CD4-positive, alpha-beta T cell treated with Interleukin-15 for 1 hour (primary cell): ENCODE data around the gene TAOK1.
"Not testable (repeated sequence)": the region's sequence is repeated elsewhere in the genome, so short reads cannot be mapped to it uniquely, and the experiment has no call there.

Source experiments
- DNase-seq: peaks from one replicate; pipeline ENCODE4 v3.0.0-alpha.2; 2020

The TAOK1 gene

DNA sequence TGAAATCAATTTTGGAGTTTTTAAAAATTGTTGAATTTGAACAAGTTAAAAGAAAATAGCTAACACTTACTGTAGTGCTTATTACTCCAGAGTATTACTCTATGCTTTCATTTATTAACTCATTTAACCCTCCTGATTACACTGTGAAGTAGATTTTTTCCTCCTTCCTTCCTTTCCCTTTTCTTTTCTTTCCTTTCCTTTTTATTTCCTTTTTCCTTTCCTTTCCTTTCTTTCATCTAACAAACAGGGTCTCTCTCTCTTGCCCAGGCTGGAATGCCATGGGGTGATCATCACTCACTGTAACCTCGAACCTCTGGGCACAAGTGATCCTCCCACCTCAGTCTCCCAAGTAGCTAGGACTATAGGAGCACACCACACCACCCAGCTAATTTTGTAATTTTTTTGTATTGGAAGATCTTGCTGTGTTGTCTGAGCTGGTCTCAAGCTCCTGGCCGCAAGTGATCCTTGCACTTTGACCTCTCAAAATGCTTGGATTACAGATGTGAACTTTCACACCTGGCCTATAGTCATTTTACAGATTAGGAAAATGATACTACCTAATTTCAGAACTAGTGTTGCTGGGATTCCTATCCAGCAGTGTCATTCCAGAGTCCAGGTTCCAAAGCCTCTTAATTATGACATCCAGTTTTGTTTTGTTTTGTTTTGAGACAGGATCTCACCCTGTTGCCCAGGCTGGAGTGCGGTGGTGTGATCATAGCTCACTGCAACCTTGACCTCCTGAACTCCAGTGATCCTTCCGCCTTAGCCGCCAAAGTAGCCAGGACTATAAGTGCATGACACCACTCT, 59.9 kb downstream of the TAOK1 start:
- DNase-seq: no peak

DNA sequence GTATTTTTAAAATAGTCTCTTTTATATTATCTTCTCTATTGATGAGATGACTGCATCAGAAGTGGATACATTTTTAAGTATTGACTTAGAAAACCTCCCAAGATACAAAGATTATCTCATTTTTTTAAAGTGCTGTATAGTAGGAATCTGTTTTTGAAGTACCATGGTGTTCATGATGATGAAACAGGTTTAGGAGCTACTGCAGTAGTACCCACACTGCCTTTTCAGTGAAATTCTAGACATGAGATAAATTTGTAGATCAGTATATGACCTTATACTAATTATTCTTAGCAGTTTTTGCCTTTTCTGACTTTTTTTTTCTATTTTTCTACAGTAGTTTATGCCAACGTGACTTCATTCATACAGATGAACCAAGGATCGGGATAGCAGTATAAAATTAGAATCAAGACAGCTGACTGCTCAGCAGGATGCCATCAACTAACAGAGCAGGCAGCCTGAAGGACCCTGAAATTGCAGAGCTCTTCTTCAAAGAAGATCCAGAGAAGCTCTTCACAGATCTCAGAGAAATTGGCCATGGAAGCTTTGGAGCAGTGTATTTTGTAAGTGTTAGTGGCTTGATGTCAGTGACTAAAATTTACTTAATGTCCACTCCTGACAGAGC, 61.1 kb downstream of the TAOK1 start:
- DNase-seq: no peak

DNA sequence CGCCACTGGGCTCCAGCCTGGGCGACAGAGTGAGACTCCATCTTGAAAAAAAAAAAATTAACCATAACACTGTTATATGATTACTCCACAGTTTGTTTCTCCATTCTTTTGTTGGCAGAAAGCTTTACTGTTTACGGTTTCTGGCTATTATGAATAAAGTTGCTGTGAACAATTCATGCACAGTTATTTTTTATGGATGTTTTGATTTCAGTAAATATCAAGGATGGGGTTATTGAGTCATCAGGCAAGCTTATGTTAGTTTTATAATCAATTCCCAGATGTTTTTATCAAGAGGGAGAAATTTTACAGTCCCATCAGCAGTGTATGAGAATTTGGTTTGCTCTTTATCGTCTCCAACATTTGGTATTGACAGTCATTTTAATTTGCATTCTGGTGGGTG, 67.9 kb downstream of the TAOK1 start:
- DNase-seq: no peak

DNA sequence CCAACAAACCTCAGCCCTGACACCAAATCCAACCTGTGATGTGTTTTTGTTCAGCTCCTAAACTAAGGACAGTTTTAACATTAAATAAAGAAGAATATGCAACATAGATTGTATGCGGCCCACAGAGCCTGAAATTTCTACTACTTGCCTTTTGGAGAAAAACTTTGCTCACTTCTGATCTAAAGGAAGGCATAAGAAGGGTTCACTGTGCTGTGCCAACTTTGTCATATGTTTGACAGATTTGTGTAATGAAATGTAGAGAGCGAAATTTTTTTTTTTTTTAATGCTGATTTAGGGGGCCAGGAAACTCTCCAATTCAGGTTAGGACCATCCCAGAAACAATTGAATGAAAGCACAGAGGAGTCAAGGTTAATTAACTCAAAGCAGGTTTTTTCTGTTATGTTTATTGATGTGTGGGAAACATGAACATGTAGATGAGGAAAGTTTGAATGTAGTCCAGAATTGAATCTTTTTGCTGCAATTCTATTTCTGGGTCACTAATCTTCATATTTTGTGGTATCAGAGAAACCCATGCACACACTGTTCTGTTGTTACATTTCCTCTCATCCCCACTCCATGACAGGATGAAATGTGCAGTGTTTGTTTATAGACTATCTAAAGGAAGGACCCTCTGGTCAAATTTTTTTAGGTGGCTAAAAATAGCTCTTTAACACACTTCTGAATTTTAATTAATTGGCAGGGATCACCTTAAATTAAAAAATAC, 71.5 kb downstream of the TAOK1 start:
- no peak for DNase-seq

DNA sequence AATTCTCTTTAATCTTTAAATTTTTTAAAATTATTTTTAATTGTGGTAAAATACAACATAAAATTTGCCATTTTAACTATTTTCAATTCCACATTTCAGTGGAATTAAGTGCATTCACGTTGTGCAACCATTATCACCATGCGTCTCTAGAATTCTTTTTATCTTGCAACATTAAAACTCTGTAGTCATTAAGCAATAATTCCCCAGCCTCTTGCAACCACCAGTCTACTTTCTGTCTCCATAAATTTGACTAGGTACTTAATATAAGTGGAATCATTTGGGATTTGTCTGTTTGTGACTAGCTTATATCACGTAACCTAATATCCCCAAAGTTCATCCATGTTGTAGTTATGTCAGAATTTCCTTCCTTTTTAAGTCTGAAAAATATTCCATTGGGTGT, 79.1 kb downstream of the TAOK1 start:
- no peak for DNase-seq

DNA sequence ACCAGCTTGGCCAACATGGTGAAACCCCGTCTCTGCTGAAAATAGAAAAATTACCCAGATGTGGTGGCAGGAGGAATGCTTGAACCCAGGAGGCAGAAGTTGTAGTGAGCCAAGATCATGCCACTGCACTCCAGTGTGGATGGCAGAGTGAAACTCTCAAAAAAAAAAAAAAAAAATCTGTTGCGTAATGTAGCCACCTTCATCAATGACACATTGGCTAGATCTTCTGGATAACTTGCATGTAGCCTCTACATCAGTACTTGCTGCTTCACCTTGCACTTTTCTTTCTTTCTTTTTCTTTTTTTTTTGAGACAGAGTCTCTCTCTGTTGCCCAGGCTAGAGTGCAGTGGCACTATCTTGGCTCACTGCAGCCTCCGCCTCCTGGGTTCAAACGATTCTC, 83.3 kb downstream of the TAOK1 start:
- DNase-seq: not testable (repeated sequence)

DNA sequence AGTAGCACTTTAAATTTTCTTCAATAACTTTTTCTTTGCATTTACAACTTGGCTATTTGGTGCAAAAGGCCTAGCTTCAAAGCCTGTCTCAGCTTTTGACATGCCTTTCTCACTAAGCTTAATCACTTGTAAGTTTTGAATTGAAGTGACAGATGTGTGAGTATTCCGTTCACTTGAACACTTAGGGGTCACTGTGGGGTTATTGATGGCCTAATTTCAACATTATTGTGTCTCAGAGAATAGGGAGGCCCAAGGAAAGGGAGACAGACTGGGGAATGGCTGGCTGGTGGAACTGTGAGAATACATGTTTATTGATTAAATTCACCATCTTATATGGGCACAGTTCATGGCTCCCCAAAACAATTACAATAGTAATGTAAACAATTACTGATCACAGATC, 84.1 kb downstream of the TAOK1 start:
- DNase-seq: no peak

DNA sequence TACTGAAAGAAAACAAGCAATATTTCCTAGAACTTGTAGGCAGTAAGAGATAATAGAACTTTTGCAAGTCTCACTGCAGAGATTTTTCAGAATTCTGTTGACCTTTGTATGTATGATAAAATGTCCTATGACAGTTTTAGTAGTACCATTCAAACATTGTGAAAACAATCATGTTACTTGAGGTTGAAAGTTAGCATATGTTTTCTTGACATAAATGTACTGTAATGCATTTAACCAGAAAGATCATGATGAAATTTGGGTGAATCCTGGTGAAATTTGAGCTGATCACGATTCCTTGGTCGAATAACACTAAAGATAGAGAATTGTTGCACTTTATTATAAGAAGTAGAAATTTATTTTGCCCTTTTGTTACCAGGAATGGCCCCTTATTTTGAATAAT, 85.7 kb downstream of the TAOK1 start:
- DNase-seq: no peak

DNA sequence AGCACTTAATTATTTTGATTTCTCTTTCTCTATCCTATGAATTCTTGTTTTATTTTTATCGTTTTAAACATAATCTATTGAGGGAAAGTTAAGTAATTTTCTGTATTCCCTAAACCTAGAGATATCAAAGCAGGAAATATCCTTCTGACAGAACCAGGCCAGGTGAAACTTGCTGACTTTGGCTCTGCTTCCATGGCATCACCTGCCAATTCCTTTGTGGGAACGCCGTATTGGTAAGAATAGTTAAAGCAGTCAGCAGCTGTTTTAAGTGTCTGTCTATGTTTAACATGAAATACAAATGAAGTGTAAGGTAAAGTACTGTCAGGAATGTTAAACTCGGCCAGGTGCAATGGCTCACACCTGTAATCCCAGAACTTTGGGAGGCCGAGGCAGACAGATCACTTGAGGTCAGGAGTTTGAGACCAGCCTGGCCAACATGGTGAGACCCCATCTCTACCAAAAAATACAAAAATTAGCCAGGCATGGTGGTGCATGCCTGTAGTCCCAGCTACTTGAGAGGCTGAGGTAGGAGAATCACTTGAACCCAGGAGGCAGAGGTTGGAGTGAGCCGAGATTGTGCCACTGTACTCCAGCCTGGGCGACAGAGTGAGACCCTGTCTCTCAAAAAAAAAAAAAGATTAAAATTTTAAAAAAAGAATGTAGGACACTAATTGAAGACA, 90.2 kb downstream of the TAOK1 start:
- not testable (repeated sequence) for DNase-seq

DNA sequence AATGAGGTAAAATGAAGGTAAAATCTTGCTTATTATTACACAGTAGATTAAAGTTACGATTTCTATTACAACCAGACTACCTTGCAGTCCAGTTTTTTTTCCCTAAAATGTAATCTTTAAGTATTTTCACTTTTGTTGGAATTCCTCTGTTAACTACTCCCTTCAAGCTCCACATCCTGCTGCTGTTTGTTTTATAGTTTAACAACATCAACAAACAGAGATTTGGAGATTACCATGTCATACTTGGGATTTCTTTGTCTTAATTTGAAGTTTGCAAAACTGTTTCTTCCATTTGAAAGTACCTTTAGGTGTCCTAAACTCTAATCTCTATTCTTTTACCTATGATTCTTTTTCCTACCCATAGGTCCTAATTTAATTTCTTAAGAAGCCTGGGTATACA, 93.3 kb downstream of the TAOK1 start:
- DNase-seq: no peak

DNA sequence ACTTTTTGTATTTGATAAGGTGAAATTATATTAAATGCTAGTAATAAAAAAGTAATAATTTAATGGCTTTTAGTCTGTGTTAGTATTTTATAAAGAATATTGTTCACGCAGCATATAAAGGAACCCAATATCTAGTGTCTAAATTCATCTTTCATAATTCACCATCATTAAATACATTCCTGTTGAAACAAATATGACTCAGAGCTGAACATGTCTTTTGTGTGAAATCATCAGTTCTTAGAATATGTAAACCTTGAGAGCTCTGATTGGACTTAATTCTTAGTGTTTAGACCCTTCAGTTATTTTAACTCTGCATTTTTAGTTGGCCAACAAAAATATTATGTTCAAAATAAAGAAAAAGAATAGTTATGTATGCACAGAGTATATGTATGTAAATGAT, 104.8 kb downstream of the TAOK1 start:
- no peak for DNase-seq

DNA sequence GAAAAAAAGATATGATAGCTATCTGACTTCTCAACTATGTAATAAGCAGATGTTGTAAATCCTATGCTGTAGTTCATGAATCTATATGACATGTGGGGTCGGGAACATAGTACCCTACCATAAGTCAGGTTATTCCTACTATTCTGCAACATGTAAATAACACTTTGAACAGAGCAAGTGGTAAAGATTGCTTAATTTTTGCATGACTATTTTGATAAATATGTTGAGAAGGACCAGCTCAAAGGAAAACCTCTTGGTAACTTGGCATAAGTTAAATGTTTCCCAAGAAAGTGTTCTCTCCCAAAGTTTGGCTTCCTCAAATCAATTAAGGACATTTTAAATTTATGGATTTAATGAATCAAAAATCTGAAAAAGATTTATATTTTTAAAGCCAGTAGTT, 114.5 kb downstream of the TAOK1 start:
- DNase-seq: no peak

DNA sequence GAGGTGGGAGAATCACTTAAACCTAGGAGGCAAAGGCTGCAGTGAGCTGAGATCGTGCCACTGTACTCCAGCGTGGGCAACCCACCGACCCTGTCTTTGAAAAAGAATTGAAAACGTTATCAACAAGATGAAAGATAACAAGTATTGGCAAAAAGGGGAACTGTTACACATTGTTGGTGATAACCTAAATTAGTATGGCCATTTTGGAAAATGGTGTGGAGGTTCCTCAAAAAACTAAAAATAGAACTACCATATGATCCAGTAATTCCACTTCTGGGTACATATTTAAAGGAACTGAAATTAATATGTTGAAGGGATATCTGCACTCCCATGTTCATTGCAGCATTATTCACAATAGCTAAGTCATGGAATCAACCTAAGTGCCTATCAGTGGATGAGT, 115.7 kb downstream of the TAOK1 start:
- DNase-seq: no peak

DNA sequence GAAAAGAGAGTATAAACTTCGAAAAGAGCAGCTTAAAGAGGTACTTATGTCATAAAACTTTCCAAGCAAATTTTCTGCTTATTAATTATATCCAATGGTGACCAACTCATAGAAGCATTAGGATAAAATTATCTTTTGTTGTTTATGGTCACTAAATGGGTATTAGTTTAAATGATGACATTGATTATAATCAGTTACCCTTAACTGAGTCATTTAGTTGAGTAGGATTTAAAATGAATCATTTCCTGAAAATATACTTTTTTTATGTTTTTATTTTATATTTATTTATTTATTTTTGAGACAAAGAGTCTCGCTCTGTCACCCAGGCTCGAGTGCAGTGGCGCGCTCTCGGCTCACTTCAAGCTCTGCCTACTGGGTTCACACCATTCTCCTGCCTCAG, 120.8 kb downstream of the TAOK1 start:
- DNase-seq: no peak

DNA sequence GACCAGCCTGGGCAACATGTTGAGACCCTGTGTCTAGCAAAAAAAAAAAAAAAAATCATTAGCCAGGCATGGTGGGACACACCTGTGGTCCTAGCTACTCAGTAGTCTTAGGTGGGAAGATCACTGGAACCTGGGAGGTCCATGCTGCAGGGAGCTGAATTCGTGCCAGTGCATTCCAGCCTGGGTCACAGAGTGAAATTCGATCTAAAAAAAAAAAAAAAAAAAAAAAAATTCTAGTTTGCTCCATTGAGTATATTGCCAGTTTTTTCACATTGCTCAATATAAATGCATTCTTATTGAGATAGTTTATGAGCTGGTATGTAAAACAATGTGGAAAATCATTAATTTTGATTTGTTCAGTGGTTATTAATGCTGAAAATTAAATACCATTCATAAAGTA, 124.6 kb downstream of the TAOK1 start:
- DNase-seq: no peak

DNA sequence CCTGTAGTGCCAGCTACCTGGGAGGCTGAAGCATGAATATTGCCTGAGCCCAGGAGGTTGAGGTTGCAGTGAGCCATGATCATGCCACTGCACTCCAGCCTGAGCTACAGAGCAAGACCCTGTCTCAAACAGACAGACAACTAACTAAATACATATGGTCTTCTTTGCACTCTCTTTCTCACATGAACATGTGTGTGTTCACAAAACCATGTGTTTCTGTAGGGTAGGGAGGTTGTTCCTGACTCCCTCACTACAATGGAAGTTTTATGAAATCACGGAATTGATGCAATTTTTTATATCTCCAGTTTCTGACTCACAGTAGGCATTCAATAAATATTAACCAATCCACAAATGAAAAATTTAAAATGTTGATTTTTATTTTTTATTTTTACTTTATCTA, 128.2 kb downstream of the TAOK1 start:
- DNase-seq: no peak

DNA sequence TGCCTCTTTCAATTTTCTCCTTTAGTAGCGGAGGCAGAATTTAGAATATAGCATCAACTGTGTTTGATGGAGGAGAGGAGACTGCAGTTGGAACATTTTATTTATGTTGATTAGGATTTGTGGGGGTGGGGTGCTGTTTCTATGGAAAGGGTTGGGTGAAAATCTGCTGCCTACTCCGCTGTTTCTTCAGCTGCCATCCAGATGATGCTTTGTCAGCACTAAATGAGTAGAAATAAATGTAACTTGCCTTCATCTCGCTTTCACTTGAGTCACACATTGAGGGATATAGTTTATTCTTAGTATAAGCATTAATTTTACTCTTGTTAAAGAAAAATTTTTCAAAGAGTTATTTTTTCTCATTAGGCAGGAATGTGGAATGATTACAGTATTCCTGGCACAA, 134.5 kb downstream of the TAOK1 start:
- no peak for DNase-seq

DNA sequence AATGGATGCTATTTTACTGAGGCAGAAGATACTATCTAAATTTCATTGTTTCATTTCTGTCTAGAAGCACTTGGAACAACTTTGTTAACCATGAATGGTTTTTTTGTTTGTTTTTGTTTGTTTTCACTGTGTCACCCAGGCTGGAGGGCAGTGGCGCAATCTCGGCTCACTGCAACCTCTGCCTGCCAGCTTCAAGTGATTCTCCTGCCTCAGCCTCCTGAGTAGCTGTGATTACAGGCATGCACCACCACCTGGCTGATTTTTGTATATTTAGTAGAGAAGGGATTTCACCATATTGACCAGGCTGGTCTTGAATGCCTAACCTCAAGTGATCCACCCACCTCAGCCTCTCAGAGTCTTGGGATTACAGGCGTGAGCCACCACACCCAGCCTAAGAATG, 136.2 kb downstream of the TAOK1 start:
- no peak for DNase-seq

DNA sequence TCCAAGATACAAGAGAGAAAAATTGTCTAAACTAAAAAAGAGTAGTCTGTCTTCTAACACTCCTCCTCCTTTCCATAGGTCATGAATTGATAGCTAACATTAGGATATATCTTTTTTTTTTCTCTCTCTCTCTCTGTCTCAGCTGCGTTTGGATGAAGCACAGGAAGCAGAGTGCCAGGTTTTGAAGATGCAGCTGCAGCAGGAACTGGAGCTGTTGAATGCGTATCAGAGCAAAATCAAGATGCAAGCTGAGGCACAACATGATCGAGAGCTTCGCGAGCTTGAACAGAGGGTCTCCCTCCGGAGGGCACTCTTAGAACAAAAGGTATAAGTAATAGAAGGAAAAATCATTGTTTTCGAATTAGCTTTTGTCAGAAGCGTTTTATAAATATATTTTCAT, 143.8 kb downstream of the TAOK1 start:
- DNase-seq: no peak

DNA sequence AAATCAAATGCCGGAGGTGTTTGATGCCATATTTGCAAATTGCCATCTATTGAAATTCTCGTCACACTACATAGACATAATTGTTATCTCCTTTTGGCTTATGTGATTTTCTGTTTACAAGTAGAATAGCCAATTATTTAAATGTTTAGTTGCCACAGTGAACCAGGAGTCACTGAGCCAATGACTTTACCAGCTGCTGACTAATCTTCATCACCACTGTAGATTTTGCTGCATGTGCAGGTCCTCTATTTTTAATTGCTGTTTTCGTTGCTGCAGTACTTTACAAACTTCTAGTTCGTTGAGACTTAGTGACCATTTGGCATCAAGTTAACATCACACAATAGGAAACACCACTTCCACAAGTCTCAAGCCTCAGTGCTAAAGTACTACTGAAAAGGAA, 153.9 kb downstream of the TAOK1 start:
- DNase-seq: no peak

DNA sequence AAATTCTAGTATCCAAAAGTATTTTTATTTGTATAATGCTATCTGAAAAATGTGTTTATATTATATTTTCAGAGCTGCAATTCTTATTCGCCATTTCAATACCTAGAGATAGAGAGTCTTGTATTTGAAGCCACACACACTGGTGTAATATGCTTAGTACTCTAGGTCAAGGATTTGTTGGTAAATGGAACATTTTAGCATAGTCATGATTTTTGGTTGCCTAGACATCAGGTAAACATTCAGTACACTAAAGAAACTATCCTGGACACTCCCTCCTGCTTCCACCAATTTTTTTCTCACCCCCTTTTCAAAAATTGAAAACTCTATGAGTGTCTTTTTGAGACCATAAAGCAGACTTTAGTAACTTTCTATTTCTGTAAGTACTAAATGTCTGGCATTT, 155.9 kb downstream of the TAOK1 start:
- no peak for DNase-seq

DNA sequence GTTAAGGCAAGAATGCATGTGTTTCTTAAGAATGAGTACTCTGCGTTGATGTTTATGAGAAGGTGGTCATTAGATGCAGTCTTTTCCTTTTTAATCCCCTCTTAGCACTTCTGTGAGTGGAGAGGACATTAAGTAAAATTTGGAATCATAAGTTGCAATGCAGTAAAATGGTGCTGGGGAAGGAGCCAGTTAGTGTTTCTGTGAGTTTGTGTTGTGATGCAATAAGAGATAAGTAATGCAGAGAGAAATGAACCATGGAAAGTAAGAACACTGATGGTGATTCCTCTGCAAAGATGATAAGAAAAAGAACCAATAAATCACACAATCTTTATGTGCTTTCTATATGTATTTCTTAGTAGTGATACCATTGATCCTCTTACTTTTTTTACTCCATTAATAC, 156.7 kb downstream of the TAOK1 start:
- DNase-seq: no peak

DNA sequence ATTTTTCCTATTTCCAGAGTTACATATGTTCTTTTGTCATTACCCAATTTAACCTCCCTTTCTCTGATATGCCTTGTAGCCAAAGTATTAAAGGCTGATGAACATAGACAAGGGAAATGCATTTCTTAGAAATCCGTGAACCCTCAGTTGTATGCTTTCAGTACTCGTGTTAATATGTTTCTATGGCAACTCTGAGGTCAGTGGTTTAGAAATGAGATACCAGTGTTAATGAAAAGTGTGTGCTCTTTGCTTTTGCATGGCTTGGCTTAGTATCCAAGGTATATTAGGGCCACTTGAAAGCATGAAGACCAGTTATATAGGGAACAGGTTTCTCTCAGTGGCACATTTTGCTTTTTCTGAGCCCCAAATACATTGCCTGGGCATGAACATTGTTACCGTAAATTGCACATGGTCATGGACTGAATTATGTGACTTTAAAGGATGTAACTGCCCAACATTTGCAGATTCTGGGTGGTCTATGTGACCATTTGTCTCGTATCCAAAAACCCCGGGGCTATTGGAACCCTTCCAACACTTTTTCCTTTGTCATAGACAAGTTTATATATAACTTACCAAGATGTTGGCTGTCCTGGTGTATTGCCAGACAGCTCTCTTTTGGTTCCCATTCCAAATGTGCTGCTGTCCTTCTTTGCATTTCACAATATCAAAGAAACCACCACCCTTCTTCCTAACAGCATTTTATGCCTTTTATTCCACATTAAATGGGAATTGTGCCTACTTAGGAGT, 159.2 kb downstream of the TAOK1 start:
- DNase-seq: no peak
